Keratinocyte (primary cell): Measurements from ENCODE around the gene LCN2. TPM values are rescaled to one million over a fixed set of nuclear protein-coding genes. Genes with fewer than 3 reads are reported as not detected.

Source experiments
- DNase-seq: peaks from one replicate; pipeline ENCODE4 v3.0.0-alpha.2; 2011; ENCODE audit warnings: low read depth, missing footprints, low spot score
- FAIRE-seq: peaks from 2 replicates; lab custom pipeline; 2011; peaks lifted over from hg19 to GRCh38; lab: Jason Lieb, UNC
- H2AFZ ChIP-seq: 2 replicates; pipeline ENCODE4 v1.6.0; 2012; ENCODE audit warnings: low read length, control low read depth, inconsistent platforms; ENCODE audit not compliant: control insufficient read depth
- H3K27ac ChIP-seq: 2 replicates; pipeline ENCODE4 v1.5.1; 2011; ENCODE audit warnings: low read length; ENCODE audit not compliant: control insufficient read depth, insufficient read depth
- H3K27me3 ChIP-seq: 3 replicates; pipeline ENCODE4 v1.6.0; 2011; ENCODE audit warnings: low read length; ENCODE audit not compliant: control insufficient read depth, insufficient read depth; ENCODE audit errors: extremely low read depth
- H3K36me3 ChIP-seq, 2 experiments: 2 replicates in 1 of 2; 3 replicates in 1 of 2; pipeline ENCODE4 v1.5.1; 2011; ENCODE audit warnings: low read length in 2 of 2, mild to moderate bottlenecking in 1 of 2; ENCODE audit not compliant: control insufficient read depth in 2 of 2, insufficient read depth in 2 of 2; ENCODE audit errors: extremely low read depth in 1 of 2
- H3K4me1 ChIP-seq: 3 replicates; pipeline ENCODE4 v1.5.1; 2011; ENCODE audit warnings: low read length; ENCODE audit not compliant: control insufficient read depth, insufficient read depth; ENCODE audit errors: extremely low read depth
- H3K4me2 ChIP-seq: 3 replicates; pipeline ENCODE4 v1.6.0; 2011; ENCODE audit warnings: low read depth, low read length; ENCODE audit not compliant: control insufficient read depth, insufficient read depth; ENCODE audit errors: extremely low read depth
- H3K4me3 ChIP-seq, 3 experiments: fragments of 200-600 bp in 1 of 3; sonication (generic) in 1 of 3; 2 replicates in 2 of 3; 3 replicates in 1 of 3; pipeline ENCODE4 v1.5.1; 2011 to 2016; ENCODE audit warnings: low read length in 3 of 3, mild to moderate bottlenecking in 3 of 3, control low read depth in 2 of 3, inconsistent platforms in 1 of 3, low read depth in 1 of 3, mixed read lengths in 1 of 3, mixed run types in 1 of 3, moderate library complexity in 1 of 3; ENCODE audit not compliant: control insufficient read depth in 2 of 3, insufficient read depth in 2 of 3; ENCODE audit errors: extremely low read depth in 1 of 3
- H3K79me2 ChIP-seq: 2 replicates; pipeline ENCODE4 v1.6.0; 2012; ENCODE audit warnings: low read length; ENCODE audit not compliant: control insufficient read depth, insufficient read depth
- H3K9ac ChIP-seq: 3 replicates; pipeline ENCODE4 v1.6.0; 2011; ENCODE audit warnings: low read length; ENCODE audit not compliant: control insufficient read depth, insufficient read depth; ENCODE audit errors: extremely low read depth
- H3K9me1 ChIP-seq: 3 replicates; pipeline ENCODE4 v1.6.0; 2011; ENCODE audit warnings: low read length; ENCODE audit not compliant: control insufficient read depth, insufficient read depth; ENCODE audit errors: extremely low read depth
- H3K9me3 ChIP-seq: 2 replicates; pipeline ENCODE4 v1.5.1; 2012; ENCODE audit warnings: low read depth, low read length; ENCODE audit not compliant: control insufficient read depth
- H4K20me1 ChIP-seq: 3 replicates; pipeline ENCODE4 v1.6.0; 2011; ENCODE audit warnings: low read length; ENCODE audit not compliant: control insufficient read depth, insufficient read depth; ENCODE audit errors: extremely low read depth
- CTCF ChIP-seq, 3 experiments: IDR thresholded peaks in 1 of 3; conservative IDR thresholded peaks in 1 of 3; optimal IDR thresholded peaks in 1 of 3; 2 replicates in 2 of 3; 3 replicates in 1 of 3; pipeline versions ENCODE3 to v1.5.1; 2011; ENCODE audit warnings: low read length in 3 of 3, mild to moderate bottlenecking in 3 of 3, moderate library complexity in 2 of 3, control low read depth in 1 of 3, inconsistent platforms in 1 of 3; ENCODE audit not compliant: insufficient read depth in 2 of 3; ENCODE audit errors: extremely low read depth in 1 of 3
- EZH2 ChIP-seq: IDR thresholded peaks from one replicate; pipeline ENCODE4 v1.6.1; 2012; ENCODE audit warnings: inconsistent platforms, mild to moderate bottlenecking, low read length, moderate library complexity
- dilution Hi-C: fragments of 300-500 bp; cut with MboI; formaldehyde crosslinking; loops from one replicate; pipeline ENCODE4 v1.7.0; 2020; ENCODE audit warnings: low sequenced_read_pairs; ENCODE audit not compliant: extremely low pct_ligation_motif_present
- polyA plus RNA-seq, 5 experiments: library from polyadenylated mRNA; depleted of rRNA in 3 of 5; stranded (reverse) in 3 of 5; stranded (forward) in 1 of 5; unstranded in 1 of 5; fragments of >200 nt; gene quantifications; 1 replicate in 1 of 5; 2 replicates in 3 of 5; 3 replicates in 1 of 5; pipeline versions ENCODE4 v1.2.1 to v1.2.3, GENCODE V29; 2011 to 2012; ENCODE audit warnings: missing spikeins in 2 of 5, low read depth in 1 of 5, low replicate concordance in 1 of 5

LCN2 gene
- polyA plus RNA-seq, 1 donor (not counting 4 experiments of a cell fraction or from before 2014, with no cell fraction given): 28.9 TPM

- DNase-seq (no peak), FAIRE-seq (no peak)
- Histone ChIP-seq H3K36me3 (peaks cover 16 to 17% of the 10 kb centered on the region in 2 experiments), H3K27me3 (no peaks in the 10 kb centered on the region), H3K9me3 (no peaks in the 10 kb centered on the region), H3K9ac (peak overlapping the region; percentile 74), H2AFZ (peak overlapping the region; percentile 92), H4K20me1 (peaks cover 3% of the 10 kb centered on the region), H3K4me2 (peak overlapping the region; percentile 82), H3K9me1 (no peaks in the 10 kb centered on the region), H3K27ac (peak overlapping the region; percentile 69), H3K79me2 (peaks cover 5% of the 10 kb centered on the region), H3K4me1 (peaks cover 17% of the 10 kb centered on the region), H3K4me3 (peak overlapping the region; percentile 27 to 61 (median 51))
- TF ChIP-seq EZH2 (no peak), CTCF (optimal IDR thresholded peaks at IDR 0.05 in 1 of 3, IDR thresholded peaks at IDR 0.05 in 1 of 3, conservative IDR thresholded peaks at IDR 0.05 in 1 of 3; ENCODE audit: extremely low read depth in 1 of 3, insufficient read depth in 2 of 3, low read length in 3 of 3) (no peak)
- dilution Hi-C loops: no loop called here
Observed at GRCh38 chr9:128159522-128159783, 10.2 kb downstream of the LCN2 start.

DNA sequence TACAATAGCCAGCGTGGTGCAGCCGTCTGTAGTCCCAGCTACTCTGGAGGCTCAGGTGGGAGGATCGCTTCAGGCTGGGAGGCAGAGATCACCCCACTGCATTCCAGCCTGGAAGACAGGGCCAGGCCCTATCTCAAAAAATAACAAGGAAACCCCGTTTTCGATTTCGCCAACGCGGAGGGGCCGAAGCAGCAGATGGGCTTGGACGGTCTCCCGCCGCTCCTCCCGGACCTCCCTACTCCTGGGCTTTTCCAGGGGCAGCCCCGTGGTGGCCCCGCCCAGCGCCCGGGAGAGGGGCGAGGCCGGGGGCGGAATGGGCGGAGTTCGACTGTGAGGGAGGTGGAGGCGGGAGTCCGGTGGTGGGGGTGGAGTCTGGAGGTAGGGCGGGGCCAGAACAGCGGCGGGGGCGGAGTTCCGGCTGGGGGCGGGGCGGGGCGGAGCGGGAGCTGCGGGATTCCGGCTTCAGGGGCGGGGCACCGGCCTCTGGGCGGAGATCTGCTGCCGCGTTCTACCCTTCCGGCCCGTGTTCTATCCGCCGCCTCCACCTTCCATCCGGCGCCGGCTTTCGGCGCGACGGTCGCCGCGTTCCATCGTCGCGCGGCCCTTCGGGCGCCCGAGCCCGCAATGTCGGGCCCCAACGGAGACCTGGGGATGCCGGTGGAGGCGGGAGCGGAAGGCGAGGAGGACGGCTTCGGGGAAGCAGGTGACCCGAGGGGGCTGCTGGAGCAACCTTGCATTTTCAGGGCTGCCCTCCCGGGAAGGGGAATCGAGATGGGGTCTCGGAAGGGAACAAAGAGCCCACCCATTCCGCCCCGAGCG lies 10.7 kb downstream of the LCN2 start, which contains the start of gene BBLN:
Gene BBLN, plus strand, starts transcription at position 482 of the 819 bp plus-strand sequence. Its CDS starts 143 bp downstream, at position 625.
- peak; percentile 69 for DNase-seq
- FAIRE-seq: no peak
- peak within 1 kb of the TSS; percentile 69 for H3K27ac ChIP-seq

More for the DNA sequence above, 10.7 kb downstream of the LCN2 start, which contains the start of gene BBLN:
- Histone ChIP-seq H3K4me1 (peaks cover 19% of the 10 kb centered on the region), H3K36me3 (peaks cover 16 to 18% of the 10 kb centered on the region in 2 experiments), H2AFZ (peak within 1 kb of the TSS; percentile 92), H4K20me1 (peaks cover 3% of the 10 kb centered on the region), H3K9me1 (no peaks in the 10 kb centered on the region), H3K79me2 (peaks cover 5% of the 10 kb centered on the region), H3K4me2 (peak within 1 kb of the TSS; percentile 94), H3K9ac (peak within 1 kb of the TSS; percentile 87), H3K27me3 (no peaks in the 10 kb centered on the region), H3K9me3 (no peaks in the 10 kb centered on the region), H3K4me3 (peak within 1 kb of the TSS; percentile 89 to 92 (median 90))
- dilution Hi-C loops: no loop called here
- TF ChIP-seq EZH2 (no peak), CTCF (optimal IDR thresholded peaks at IDR 0.05 in 1 of 3, IDR thresholded peaks at IDR 0.05 in 1 of 3, conservative IDR thresholded peaks at IDR 0.05 in 1 of 3; ENCODE audit: extremely low read depth in 1 of 3, insufficient read depth in 2 of 3, low read length in 3 of 3) (no peak)
